GM23248 (cell line): ENCODE data around the gene GABRA4.

ENCODE experiments used
- EZH2 ChIP-seq: fragments of 200-600 bp; sonication (generic); IDR thresholded peaks from 2 replicates; pipeline ENCODE4 v1.6.1; 2018; ENCODE audit warnings: antibody characterized with exemption, mild to moderate bottlenecking; ENCODE audit not compliant: insufficient read depth, poor library complexity, severe bottlenecking
- EZH2phosphoT487 ChIP-seq: fragments of 200-600 bp; sonication (generic); IDR thresholded peaks from 2 replicates; pipeline ENCODE4 v1.6.1; 2018; ENCODE audit warnings: antibody characterized with exemption, moderate library complexity, mild to moderate bottlenecking, low read depth; ENCODE audit not compliant: insufficient read depth

DNA sequence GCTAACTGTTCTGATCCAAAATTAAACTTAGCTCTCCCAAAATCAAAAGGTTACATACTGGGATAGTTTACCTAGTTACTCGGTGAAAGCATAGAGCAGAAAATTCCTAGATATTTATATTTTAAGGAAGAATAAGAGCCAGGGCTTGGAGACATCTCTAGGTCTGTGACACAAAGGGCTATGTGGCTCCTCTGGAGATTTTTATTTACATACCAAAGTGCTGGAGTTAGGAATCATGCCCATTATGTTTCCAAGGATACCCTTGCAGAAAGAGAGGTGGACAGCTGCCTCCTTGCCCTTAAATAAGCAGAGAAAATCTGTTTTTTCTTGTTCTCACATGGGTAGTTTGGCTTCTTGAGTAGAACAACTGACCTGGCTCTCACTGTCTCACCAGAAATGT is 93.3 kb downstream of the GABRA4 start:
- TF ChIP-seq EZH2phosphoT487, result no peak
- no peak for TF ChIP-seq EZH2
